GM12891 (cell line): ENCODE data around the gene EYS.

ENCODE experiments used
- PAX5 ChIP-seq: IDR thresholded peaks from 2 replicates; pipeline ENCODE4 v1.6.1; 2011; ENCODE audit warnings: low read length, moderate library complexity, mild to moderate bottlenecking; ENCODE audit not compliant: insufficient read depth, severe bottlenecking
- POLR2A ChIP-seq: IDR thresholded peaks from 2 replicates; pipeline ENCODE4 v1.6.1; 2011; ENCODE audit warnings: low read depth, low read length, control low read depth
- POLR2AphosphoS5 ChIP-seq: IDR thresholded peaks from 2 replicates; pipeline ENCODE4 v1.6.1; 2011; ENCODE audit warnings: low read depth, low read length, control low read depth
- POU2F2 ChIP-seq: IDR thresholded peaks from 2 replicates; pipeline ENCODE4 v1.6.1; 2011; ENCODE audit warnings: low read depth, mild to moderate bottlenecking, control low read depth, low read length, moderate library complexity
- SPI1 ChIP-seq: IDR thresholded peaks from 2 replicates; pipeline ENCODE4 v1.6.1; 2011; ENCODE audit warnings: low read depth, low read length, control low read depth
- TAF1 ChIP-seq: IDR thresholded peaks from 2 replicates; pipeline ENCODE4 v1.6.1; 2011; ENCODE audit warnings: low read depth, low read length, control low read depth

- TF ChIP-seq TAF1, result no peak
- TF ChIP-seq POLR2AphosphoS5, result no peak
- no peak for TF ChIP-seq SPI1
- TF ChIP-seq POLR2A, result no peak
- no peak for TF ChIP-seq POU2F2
- TF ChIP-seq PAX5, result no peak
Measured at GRCh38 chr6:64141680-64142079, 1565.3 kb downstream of the EYS start.
